Fibroblast of villous mesenchyme (primary cell): ENCODE results near the gene RBBP9. TPM values are rescaled to one million over a fixed set of nuclear protein-coding genes. Genes with fewer than 3 reads are reported as not detected.

ENCODE experiments used
- DNase-seq: peaks from one replicate; pipeline ENCODE4 v3.0.0-alpha.2; 2010; ENCODE audit warnings: low read depth
- H3K4me3 ChIP-seq: 2 replicates; pipeline ENCODE4 v1.5.1; 2011; ENCODE audit warnings: low read depth, mild to moderate bottlenecking, low read length
- CTCF ChIP-seq: IDR thresholded peaks from 2 replicates; pipeline ENCODE4 v1.5.1; 2012; ENCODE audit warnings: low read depth, mild to moderate bottlenecking, low read length; ENCODE audit not compliant: insufficient read depth
- total RNA-seq: library from RNA; depleted of rRNA; stranded (reverse); fragments of >200 nt; gene quantifications from 2 replicates; pipeline ENCODE4 v1.2.3, GENCODE V29; 2012

RBBP9 gene
- total RNA-seq = 15.5 and 20.3 TPM in 2 replicates

GRCh38 chr20:18496740-18497592, at the start of gene RBBP9:
Gene RBBP9, minus strand, starts transcription at chr20:18497225. Its CDS starts 58 bp downstream, at chr20:18497167.
- DNase-seq = peak; percentile 69
- peak within 1 kb of the TSS; percentile 88 for H3K4me3 ChIP-seq
- TF ChIP-seq CTCF = no peak

- DNase-seq = no peak
- TF ChIP-seq CTCF = no peak
- H3K4me3 ChIP-seq = no peak overlapping the region
Measured at GRCh38 chr20:18545566-18545965, 48.5 kb upstream of the RBBP9 start.

GRCh38 chr20:18543932-18544331, 46.9 kb upstream of the RBBP9 start:
- no peak for DNase-seq
- no peak for TF ChIP-seq CTCF

GRCh38 chr20:18543216-18543615, 46.2 kb upstream of the RBBP9 start:
- no peak overlapping the region for H3K4me3 ChIP-seq
- TF ChIP-seq CTCF = no peak
- no peak for DNase-seq

More at GRCh38 chr20:18543932-18544331, 46.9 kb upstream of the RBBP9 start:
- no peak overlapping the region for H3K4me3 ChIP-seq

- no peak for DNase-seq
- TF ChIP-seq CTCF = no peak
- H3K4me3 ChIP-seq = no peak overlapping the region
Measured at GRCh38 chr20:18541741-18542140, 44.7 kb upstream of the RBBP9 start.

GRCh38 chr20:18537651-18538050, 40.6 kb upstream of the RBBP9 start:
- no peak for TF ChIP-seq CTCF
- no peak overlapping the region for H3K4me3 ChIP-seq
- no peak for DNase-seq
